Heart right ventricle (tissue), 16 donors: ENCODE results near the gene GNL2. TPM values are rescaled to one million over a fixed set of nuclear protein-coding genes. Genes with fewer than 3 reads are reported as not detected.

Experiments
- ATAC-seq, 8 donors: fragments of 200-7000 bp; cut with Tn5 transposase; one replicate each; pipeline ENCODE4 v1.9.1; 2020; ENCODE audit warnings: mild to moderate bottlenecking in 8 of 8, moderate library complexity in 8 of 8, moderate number of reproducible peaks in 1 of 8
- DNase-seq, 2 donors: peaks; one replicate each; pipeline ENCODE4 v3.0.0-alpha.2; 2020
- H3K27ac ChIP-seq, 10 donors: fragments of 200-600 bp; sonication (generic) in 2 of 10; one replicate each; pipeline versions ENCODE4 v1.5.0 to v1.8.0; 2020 to 2022; ENCODE audit warnings: mild to moderate bottlenecking in 3 of 10
- H3K27me3 ChIP-seq, 7 donors: fragments of 200-600 bp; one replicate each; pipeline ENCODE4 v1.8.0; 2021 to 2022; ENCODE audit warnings: mild to moderate bottlenecking in 2 of 7
- H3K36me3 ChIP-seq, 9 donors: fragments of 200-600 bp; sonication (generic) in 1 of 9; one replicate each; pipeline versions ENCODE4 v1.5.0 to v1.8.0; 2020 to 2022; ENCODE audit warnings: mild to moderate bottlenecking in 2 of 9
- H3K4me1 ChIP-seq, 9 donors: fragments of 200-600 bp; sonication (generic) in 1 of 9; one replicate each; pipeline versions ENCODE4 v1.5.0 to v1.8.0; 2020 to 2022; ENCODE audit warnings: mild to moderate bottlenecking in 4 of 9
- H3K4me3 ChIP-seq, 10 donors: fragments of 200-600 bp; sonication (generic) in 2 of 10; one replicate each; pipeline versions ENCODE4 v1.5.0 to v1.8.0; 2020 to 2022; ENCODE audit warnings: mild to moderate bottlenecking in 7 of 10, moderate library complexity in 2 of 10
- H3K9me3 ChIP-seq, 11 donors: fragments of 200-600 bp in 10 of 11; sonication (generic) in 2 of 11; one replicate each; pipeline versions ENCODE4 v1.5.0 to v1.8.0; 2013 to 2022; ENCODE audit warnings: mild to moderate bottlenecking in 2 of 11, control low read depth in 1 of 11, moderate library complexity in 1 of 11
- CTCF ChIP-seq, 9 donors: fragments of 200-600 bp; sonication (generic) in 2 of 9; IDR thresholded peaks; one replicate each; pipeline versions ENCODE4 v1.5.0 to v1.8.0; 2021 to 2022; ENCODE audit warnings: antibody characterized with exemption in 9 of 9, mild to moderate bottlenecking in 5 of 9, moderate library complexity in 1 of 9
- WGBS, 2 donors: extraction: QIAGEN DNeasy Blood & Tissue Kit; methylation state at CpG; one replicate each; pipeline ENCODE4 v1.1.7; 2013; ENCODE audit warnings: inconsistent platforms in 1 of 2; 5-methylcytosine and 5-hydroxymethylcytosine counted together
- intact Hi-C, 10 donors: fragments of 100-400 bp; cut with DNase I; formaldehyde crosslinking; loops; one replicate each; pipeline versions ENCODE4 v1.11.1 to v1.14.2; 2022
- polyA plus RNA-seq, 2 donors: library from polyadenylated mRNA; stranded (reverse); fragments of 200-250 nt; gene quantifications; one replicate each; pipeline ENCODE4 v1.2.3, GENCODE V29; 2013
- total RNA-seq, 10 donors: library from RNA; stranded (reverse); fragmentation: NEBNext Ultra II Directional in 3 of 10; extraction: Animal tissue kit (Norgen Biotek cat#: 25700) in 3 of 10; gene quantifications; one replicate each; pipeline versions ENCODE4 v1.2.1 to v1.2.4, GENCODE V29; 2021 to 2023
- donor health status: Arrhythmogenic right ventricular cardiomyopathy.
- donor health status: ischemic (EF 13 %, LVEDD 7.1; RV severe dilation, severe dysfunction).
- donor health status: healthy with polysubstance abuse.
- donor health status: DM: no; HTN: yes; CAD: no.
- donor health status: DM: no; HTN: no; CAD: no.
- donor health status: ischemic (EF 25% LVEDD 6.9; RV normal size, moderate dysfunction).
- donor health status: ischemic (EF 25% LVEDD 5.7; RV mildly dilated, moderate dysfunction).
- donor health status: healthy.
- donor health status: DM: yes; HTN: yes; CAD: no.
- donor health status: Ischemic cardiomyopathy.
- donor health status: ischemic (EF 35%, LVEDD 5.7; RV mildly dilated, moderate dysfunction).
- donor health status: nonischemic (EF 11% LVEDD 7.7; RV severe dilation, severe dysfunction).
- donor health status: DM: yes; HTN: yes; CAD: no.
- donor health status: PGD.
- donor health status: ischemic (EF 29% LVEDD 5.4; RV normal size, mild dysfunction).
- donor health status: nonischemic (EF 23%, LVEDD 6.1; RV moderate dilation, normal function).

The GNL2 gene
- total and polyA plus RNA-seq, 12 donors: 20.2 to 196 (median 23.1) TPM

GRCh38 chr1:37564892-37565291 lies 30.8 kb downstream of the GNL2 start:
- no peak for TF ChIP-seq CTCF (IDR thresholded peaks at IDR 0.05)
- ATAC-seq (no peak), DNase-seq (no peak)
- Histone ChIP-seq H3K4me3 (no peak overlapping the region), H3K9me3 (no peaks in the 10 kb centered on the region), H3K4me1 (no peaks in the 10 kb centered on the region), H3K36me3 (peaks cover 0 to 80% (median 43%) of the 10 kb centered on the region in 9 donors), H3K27me3 (no peaks in the 10 kb centered on the region), H3K27ac (no peak overlapping the region)
- intact Hi-C loops: no loop called here

GRCh38 chr1:37562984-37563383 lies 32.8 kb downstream of the GNL2 start:
- intact Hi-C loops: no loop called here
- no peaks in the 10 kb centered on the region for H3K27me3 ChIP-seq
- no peak for TF ChIP-seq CTCF (IDR thresholded peaks at IDR 0.05)
- H3K27ac ChIP-seq: no peak overlapping the region
- DNase-seq (no peak), ATAC-seq (no peak)
- no peak overlapping the region for H3K4me3 ChIP-seq
- peaks cover 0 to 61% (median 30%) of the 10 kb centered on the region in 9 donors for H3K36me3 ChIP-seq
- no peaks in the 10 kb centered on the region for H3K4me1 ChIP-seq
- 86 to 96% methylated on average over 1 of the region's 1 CpG for WGBS, 2 donors
- H3K9me3 ChIP-seq: no peaks in the 10 kb centered on the region

GRCh38 chr1:37561133-37562132 lies 34.3 kb downstream of the GNL2 start:
- no peak for ATAC-seq

More at GRCh38 chr1:37561133-37562132, 34.3 kb downstream of the GNL2 start:
- peak in 6 of 9 donors; percentile 15 to 46 (median 29) for TF ChIP-seq CTCF (IDR thresholded peaks at IDR 0.05)
- Histone ChIP-seq H3K4me3 (no peak overlapping the region), H3K27me3 (no peaks in the 10 kb centered on the region), H3K4me1 (peaks cover 0 to 14% (median 7%) of the 10 kb centered on the region in 9 donors), H3K27ac (no peak overlapping the region), H3K9me3 (no peaks in the 10 kb centered on the region), H3K36me3 (peaks cover 0 to 45% (median 15%) of the 10 kb centered on the region in 9 donors)
- intact Hi-C loops: no loop called here
- 93 to 94% methylated on average over 21 of the region's 21 CpGs for WGBS, 2 donors
- no peak for DNase-seq
